NCI-H1105 treated with DMSO at 0.1 percent for 48 hours (cell line): ENCODE data around the gene TRAF3IP1.
"Not testable (repeated sequence)": the region's sequence is repeated elsewhere in the genome, so short reads cannot be mapped to it uniquely, and the experiment has no call there.

ENCODE experiments used
- DNase-seq: peaks from one replicate; lab custom pipeline; 2025; lab: John Stamatoyannopoulos, UW

Gene TRAF3IP1

GRCh38 chr2:238308177-238308576, 12.1 kb upstream of the TRAF3IP1 start:
- DNase-seq: no peak

GRCh38 chr2:238310721-238311120, 9.6 kb upstream of the TRAF3IP1 start:
- not testable (repeated sequence) for DNase-seq

GRCh38 chr2:238313289-238313990, 6.9 kb upstream of the TRAF3IP1 start:
- no peak for DNase-seq

GRCh38 chr2:238313991-238314350, 6.3 kb upstream of the TRAF3IP1 start:
- DNase-seq: no peak

DNA sequence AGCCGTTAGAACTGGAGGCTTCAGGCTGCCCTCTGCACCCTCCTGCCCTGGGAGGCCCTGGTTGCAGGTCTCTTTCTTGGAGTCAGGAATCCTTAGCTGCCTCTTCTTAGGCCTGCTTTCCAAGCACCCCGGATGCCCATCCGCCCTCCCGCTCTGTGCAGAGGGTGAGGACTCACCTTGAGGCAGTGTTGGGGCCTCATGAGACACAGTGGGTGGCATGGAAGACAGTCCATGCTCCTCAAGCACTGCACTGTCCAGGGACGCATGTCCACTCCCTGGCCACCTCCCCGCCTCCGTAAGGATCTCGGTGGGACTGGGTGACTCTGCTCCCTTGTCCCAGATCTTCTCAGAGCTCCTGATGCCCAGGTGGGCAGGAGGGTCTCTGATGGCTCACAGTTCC, 5.7 kb upstream of the TRAF3IP1 start:
- no peak for DNase-seq

- no peak for DNase-seq
Measured at GRCh38 chr2:238315031-238315595, 5.2 kb upstream of the TRAF3IP1 start.

- DNase-seq: no peak
Measured at GRCh38 chr2:238320648-238321281, 447 bp downstream of the TRAF3IP1 start.

DNA sequence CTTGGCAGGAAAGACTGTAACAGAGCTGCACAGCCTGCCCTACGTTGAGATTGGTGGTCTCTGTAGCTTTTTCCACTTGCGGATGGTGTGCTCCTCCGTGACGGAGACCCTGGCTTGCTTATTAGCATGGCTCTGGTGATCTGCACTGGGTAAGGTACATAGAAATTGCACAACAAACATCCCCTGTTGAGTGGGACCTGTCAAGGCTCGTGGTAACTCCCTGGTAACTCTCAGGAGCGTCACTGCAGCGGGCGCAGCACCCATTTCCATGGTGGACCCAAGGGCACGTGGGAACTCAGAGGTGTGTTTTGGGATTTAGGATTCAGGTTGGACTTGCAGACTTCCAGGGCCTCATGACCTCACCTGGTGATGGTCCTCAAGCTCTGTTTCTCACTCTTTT, 1.1 kb downstream of the TRAF3IP1 start:
- no peak for DNase-seq

- DNase-seq: no peak
Measured at GRCh38 chr2:238322001-238322411, 1.7 kb downstream of the TRAF3IP1 start.

DNA sequence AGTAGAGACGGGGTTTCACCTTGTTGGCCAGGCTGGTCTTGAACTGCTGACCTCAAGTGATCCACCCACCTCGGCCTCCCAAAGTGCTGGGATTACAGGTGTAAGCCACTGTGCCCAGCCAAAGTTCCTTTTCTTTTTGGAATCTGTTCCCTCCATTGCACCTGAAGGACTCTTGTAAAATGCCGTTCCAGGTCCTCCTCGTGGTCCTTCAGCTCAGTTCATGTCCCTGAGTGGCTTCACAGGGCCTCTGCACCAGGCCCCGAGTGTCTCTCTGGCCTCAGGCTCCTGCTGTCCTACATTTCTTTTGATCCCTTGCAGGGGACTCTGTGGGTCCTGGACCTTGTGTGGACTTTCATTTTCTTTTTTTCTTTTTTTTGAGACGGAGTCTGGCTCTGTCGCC, 3.9 kb downstream of the TRAF3IP1 start:
- DNase-seq: not testable (repeated sequence)

DNA sequence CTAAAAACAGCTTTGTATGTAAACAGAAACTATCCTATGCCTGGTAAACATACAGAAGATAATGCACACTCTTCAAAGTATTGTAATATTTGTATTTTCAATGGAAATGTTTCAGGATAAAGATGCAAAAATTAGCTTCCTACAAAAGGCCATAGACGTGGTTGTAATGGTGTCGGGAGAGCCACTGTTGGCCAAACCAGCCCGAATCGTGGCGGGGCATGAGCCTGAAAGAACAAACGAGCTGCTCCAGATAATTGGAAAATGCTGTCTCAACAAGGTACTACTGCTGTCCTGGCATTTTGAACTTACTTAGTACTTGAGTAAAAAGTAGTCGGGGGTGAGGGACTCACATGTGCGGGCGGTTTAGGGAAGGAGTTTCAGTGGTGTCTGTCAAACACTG, 5.4 kb downstream of the TRAF3IP1 start:
- no peak for DNase-seq

DNA sequence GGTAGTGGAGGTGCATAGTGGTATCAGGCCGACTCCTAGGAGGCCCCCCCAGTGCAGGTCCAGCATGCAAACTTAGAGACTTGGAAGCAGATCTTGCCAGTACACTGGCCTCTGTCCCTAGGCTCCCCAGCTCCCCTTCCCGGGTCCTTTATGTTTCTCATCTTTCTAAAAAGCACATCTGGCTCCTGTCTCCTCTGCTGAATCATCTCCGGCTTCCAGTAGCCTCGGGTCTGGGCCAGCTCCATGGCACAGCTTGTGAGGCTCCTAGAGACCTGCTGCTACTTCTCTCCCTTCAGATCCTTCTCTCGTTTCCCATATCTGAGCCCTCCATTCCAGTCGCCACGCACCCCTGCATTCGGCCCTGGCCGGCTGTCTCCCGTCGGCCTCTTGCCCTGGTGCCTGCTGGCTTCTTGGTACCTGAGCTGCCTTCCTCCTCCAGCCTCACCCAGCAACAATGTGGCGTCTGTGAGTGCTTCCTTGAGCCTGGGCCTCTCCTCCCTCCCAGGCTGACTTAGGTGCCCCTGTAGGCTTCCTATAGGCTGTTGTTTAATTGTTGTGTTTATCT, 6.6 kb downstream of the TRAF3IP1 start:
- no peak for DNase-seq

- DNase-seq: no peak
Measured at GRCh38 chr2:238327751-238328150, 7.4 kb downstream of the TRAF3IP1 start.

- DNase-seq: no peak
Measured at GRCh38 chr2:238330391-238330790, 10.1 kb downstream of the TRAF3IP1 start.

GRCh38 chr2:238331916-238332315, 11.6 kb downstream of the TRAF3IP1 start:
- DNase-seq: no peak

DNA sequence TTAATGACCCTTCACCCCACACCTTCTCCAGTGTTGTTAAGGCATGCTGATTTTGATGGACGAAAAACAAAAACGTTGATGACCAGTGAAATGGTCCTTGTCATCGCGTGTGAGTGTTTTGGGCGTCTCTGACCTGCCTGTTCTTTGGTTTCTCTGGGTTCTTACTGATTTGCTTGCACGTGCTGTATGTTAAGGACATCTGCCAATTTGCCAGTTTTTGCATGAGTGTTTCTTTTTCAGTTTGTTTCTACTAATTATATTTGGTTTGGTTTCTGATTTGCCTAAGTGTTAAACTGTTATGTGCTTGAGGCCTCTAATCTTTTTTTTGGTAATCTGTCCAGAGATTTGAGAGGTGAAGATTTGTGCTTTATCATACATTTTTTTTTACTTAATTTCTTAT, 14.6 kb downstream of the TRAF3IP1 start:
- DNase-seq: no peak

DNA sequence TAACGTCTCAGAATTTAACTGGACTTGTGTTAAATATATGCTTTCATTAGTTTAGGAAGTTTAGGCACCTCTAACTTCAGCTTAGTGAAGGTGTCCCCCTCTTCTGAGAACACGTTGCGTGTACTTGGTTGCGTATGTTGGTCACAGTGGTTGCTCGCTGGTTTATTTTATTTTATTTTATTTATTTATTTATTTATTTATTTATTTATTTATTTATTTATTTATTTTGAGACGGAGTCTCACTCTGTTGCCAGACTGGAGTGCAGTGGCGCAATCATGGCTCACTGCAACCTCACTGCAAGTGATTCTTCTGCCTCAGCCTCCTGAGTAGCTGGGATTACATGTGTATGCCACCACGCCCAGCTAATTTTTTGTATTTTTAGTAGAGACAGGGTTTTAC, 15.3 kb downstream of the TRAF3IP1 start:
- not testable (repeated sequence) for DNase-seq

DNA sequence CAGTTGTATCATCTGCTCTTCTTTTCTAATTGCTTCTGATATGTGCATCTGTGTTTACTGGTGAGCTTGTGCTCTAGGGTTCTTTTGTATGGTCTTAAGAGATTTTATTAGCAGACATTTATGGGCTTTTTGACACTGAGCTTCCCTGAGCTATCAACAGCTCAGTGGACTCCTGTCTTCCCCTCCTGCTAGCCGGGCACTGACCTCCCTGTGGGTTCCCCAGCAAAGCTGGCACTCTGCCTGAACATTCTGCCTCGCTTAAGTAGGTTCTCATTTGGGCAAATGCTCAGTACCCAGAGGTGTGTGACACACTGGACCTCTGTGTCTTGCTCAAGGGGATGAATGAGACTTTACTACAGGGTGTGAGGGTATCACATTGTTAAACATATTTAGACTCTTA, 15.8 kb downstream of the TRAF3IP1 start:
- DNase-seq: no peak

DNA sequence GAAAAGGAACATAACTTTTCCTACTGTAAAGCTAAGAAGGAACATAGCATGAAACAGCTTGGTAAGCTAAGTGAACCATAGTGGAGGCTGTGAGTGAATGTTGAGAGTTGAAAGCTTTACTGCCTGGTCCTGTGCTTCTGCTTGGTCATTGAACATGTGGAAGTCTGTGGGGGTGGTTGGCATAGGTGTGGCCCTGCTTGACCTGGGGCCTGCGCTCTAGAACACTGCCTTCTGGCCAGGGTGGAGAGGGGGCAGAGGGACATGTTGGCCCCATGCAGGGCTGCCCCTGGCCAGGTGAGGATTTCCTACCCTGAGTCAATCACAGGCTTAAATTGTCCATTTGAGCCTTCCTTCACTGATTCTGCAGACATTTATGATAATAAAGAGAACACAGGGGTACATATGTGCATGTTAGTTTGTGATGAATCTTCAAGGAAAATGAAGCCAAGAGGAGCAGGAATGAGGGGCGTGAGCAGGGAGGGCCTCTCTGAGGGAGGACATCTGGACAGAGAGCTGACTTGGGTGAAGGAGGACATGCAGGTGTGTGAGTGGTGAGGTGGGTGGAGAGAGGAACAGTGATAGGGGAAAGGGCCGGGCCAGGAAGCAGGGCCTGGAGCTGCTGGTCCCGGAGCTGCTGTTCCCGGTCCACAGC, 16.6 kb downstream of the TRAF3IP1 start:
- DNase-seq: no peak

- DNase-seq: no peak
Measured at GRCh38 chr2:238337846-238338245, 17.5 kb downstream of the TRAF3IP1 start.

DNA sequence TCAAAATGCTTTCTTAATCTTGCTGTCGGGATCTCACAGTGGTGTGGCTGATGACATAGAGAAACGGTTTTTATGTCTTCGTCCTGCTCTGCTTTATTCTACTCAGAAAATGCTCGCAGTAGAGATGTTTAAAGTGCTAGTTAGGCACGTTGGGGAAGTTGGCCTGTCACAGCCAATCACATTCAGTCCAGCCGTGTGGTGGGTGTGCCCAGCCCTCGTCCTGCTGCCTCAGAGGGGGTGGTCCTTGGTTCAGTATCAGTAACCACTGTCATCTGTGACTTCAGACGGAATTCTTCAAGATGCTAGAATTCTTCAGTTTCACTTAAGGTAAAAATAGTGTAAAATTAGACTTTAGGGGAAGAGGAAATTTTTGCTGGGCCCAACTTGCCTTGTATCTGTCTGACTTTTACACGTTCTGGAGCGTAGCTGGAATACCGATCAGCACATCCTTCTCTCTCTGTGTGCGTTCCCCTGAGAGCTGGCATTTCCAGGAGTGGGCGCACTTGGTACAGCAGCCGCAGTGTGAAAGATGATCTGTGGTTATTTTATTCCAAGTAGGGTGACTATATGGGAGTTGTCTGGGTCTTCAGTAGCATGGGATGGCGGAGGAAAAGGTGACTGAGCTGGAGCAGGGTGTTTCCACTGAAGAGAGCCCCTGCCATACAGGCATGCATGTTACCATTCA, 18.5 kb downstream of the TRAF3IP1 start:
- no peak for DNase-seq

DNA sequence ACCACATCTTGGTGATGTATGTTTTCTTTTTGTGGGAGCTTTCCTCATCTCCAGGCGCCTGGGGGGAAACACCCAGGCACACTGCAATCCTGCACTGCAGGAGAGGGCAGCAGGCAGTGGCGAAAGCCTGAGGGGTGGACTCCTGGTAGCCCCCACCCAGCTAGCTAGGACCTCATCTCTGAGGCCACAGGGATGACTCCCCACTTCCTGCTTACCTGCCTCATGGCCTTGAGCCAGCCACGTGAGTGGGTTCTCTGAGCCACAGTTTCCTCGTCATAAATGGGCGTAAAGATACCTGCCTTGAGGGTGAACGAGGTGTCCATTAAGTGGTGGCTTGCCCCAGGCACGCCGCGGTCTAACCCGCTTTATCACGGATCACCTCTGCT, 19.1 kb downstream of the TRAF3IP1 start:
- DNase-seq: no peak
